GM19240 (cell line): ENCODE results near the gene PTGS2.

Source experiments
- DNase-seq: peaks from one replicate; pipeline ENCODE4 v3.0.0; 2011; ENCODE audit warnings: low spot score; ENCODE audit not compliant: insufficient read length

Gene PTGS2

DNA sequence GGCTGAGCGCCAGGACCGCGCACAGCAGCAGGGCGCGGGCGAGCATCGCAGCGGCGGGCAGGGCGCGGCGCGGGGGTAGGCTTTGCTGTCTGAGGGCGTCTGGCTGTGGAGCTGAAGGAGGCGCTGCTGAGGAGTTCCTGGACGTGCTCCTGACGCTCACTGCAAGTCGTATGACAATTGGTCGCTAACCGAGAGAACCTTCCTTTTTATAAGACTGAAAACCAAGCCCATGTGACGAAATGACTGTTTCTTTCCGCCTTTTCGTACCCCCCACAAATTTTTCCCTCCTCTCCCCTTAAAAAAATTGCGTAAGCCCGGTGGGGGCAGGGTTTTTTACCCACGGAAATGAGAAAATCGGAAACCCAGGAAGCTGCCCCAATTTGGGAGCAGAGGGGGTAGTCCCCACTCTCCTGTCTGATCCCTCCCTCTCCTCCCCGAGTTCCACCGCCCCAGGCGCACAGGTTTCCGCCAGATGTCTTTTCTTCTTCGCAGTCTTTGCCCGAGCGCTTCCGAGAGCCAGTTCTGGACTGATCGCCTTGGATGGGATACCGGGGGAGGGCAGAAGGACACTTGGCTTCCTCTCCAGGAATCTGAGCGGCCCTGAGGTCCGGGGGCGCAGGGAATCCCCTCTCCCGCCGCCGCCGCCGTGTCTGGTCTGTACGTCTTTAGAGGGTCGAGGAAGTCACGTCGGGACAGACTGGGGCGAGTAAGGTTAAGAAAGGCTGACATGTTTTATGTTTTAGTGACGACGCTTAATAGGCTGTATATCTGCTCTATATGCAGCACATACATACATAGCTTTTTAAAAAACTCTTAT, at the start of gene PTGS2:
PTGS2 (minus strand) TSS at position 179 of the 817 bp plus-strand sequence; CDS start at position 46, 133 bp downstream.
- peak; percentile 42 for DNase-seq

- peak; percentile 20 for DNase-seq
Measured at GRCh38 chr1:186722711-186723309, 42.6 kb upstream of the PTGS2 start.

- no peak for DNase-seq
Measured at GRCh38 chr1:186717286-186717685, 37.1 kb upstream of the PTGS2 start.

DNA sequence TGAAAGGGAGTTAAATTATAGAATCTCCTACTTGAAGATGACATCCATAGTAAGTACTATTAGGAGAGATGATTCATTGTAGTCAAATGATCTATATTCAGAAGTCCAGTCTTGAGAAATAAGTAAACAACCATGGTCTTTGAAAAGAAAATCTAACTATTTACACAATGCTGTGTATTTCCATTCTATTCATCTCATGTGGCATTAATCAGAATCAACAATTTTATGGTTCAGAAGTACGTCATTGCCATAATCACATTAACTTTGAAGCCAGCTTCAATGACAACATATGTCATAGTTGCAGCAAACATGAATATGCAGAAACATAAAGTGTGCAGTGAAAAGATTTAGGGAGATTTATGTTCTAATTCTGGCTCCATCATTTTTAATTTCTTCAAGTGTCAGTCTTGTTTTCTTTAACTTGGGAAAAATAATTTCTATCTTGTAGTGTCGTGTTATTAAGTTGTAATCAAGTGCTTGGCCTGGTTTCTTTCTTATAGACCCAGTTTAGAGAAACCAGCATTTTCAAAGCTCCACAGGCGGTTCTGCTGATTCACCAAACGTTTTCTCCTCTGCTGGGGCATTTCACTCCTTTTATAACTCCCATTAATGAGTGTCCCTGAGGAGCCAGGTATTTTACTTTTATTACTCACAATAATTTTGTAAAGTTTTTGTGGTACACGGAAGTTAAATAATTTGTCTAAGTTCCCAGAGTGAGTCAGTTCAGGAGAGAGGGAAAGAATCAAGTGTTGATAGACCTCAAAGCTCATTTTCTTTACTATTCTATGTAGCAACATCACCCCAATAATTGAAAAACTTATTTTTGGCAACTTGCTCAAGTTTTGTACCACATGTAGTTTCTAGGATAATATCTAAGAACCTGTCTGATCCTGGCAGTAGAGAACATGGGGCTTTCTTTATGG, 35.9 kb upstream of the PTGS2 start:
- DNase-seq = no peak

DNA sequence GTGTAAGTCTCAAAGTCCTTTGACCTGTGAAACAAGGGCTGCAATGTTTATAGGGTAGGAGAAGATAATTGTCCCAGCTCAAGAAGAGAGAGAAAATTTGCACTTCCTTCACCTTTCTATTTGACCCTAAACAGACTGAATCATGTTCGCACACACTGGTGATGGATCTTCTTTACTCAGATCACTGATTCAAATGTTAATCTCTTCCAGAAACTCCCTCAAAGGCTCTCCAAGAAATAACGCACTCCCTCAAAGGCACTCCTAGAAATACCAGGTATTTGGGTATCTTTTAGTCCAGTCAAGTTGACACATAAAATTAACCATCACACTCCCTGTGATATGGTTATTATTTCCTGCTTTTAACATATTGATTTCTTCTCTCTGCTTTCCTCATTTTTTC, 30.5 kb upstream of the PTGS2 start:
- no peak for DNase-seq

DNA sequence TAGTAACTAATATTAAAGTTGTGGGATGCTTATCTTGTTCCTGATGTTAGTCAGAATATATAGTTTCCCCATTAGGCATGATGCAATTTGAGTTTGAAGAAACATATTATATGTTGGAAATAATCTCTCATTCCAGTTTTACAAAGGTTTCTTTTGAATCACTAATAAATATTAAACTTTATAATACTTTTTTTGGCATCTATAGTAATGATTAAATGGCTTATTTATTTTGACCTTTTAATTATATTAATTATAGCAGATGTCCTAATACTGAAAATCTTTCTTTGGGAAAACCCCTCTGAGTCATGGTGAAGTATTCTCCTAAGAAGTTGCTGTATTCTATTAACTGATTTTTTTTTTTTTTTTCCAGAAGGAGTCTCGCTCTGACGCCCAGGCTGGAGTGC, 28.5 kb upstream of the PTGS2 start:
- DNase-seq = no peak

DNA sequence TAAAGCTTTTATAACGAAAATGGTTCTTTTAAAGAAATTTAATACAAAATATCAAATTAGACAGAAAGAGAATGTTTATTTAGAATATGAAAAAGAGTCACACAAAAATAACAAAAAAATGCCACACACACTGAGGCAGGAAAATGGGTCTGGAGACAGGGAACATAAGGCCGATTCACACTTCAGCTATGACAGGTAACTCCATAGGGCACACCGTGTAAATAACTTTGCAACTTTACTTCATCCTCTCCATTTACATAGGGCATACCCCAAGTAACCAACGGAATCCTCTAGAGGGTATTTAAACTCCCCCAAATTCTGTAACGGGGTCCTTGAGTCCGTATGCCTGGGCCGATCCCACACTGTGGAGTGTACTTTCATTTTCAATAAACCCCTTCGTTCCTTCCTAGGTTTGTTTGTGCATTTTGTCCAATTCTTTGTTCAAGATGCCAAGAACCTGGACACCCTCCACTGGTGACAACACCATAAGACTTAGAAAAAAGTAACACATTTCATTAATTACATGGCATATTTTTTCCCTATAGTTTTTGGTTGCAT, 23.1 kb upstream of the PTGS2 start:
- no peak for DNase-seq

DNA sequence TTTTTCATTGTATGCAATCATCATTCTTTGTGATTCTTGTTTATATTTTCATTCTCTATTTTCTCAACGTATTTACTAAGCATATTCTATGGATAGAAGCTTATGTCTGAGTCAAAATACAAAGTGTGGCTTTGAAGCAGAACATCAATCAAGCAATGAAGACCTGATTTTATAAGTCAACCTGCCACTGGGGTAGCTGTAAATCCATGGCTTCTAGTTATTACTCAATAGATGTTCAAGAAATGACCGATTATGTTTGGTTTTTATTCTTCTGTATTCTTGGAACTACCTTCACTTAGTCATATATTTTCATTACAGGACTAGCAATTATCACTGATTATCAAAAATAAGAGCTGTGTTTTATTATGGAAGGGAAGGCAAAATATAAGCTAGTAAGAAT, 20.5 kb upstream of the PTGS2 start:
- no peak for DNase-seq

- no peak for DNase-seq
Measured at GRCh38 chr1:186699519-186699918, 19.3 kb upstream of the PTGS2 start.

- DNase-seq = no peak
Measured at GRCh38 chr1:186689907-186690306, 9.7 kb upstream of the PTGS2 start.

- no peak for DNase-seq
Measured at GRCh38 chr1:186689376-186689775, 9.2 kb upstream of the PTGS2 start.

GRCh38 chr1:186683652-186684410, 3.6 kb upstream of the PTGS2 start:
- DNase-seq = no peak

GRCh38 chr1:186682736-186683135, 2.5 kb upstream of the PTGS2 start:
- DNase-seq = no peak

DNA sequence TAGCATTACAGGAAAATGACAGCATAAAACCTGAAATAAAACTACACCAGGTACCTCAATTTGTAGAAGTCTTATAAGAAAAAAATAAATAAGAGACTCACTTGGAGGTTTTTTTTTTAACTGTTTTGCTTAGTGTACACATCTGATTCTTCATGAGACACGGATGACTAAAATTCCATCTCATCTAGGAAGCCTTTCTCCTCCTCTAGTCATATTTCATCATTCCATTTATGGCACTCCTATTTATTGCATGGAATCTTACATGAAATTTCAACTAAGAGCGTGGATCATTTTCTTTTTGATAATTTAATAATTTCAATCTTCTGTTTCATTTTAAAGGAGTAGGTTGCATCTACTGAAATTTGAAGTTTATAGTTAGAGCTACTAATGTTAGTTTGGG, 1.6 kb upstream of the PTGS2 start:
- no peak for DNase-seq

DNA sequence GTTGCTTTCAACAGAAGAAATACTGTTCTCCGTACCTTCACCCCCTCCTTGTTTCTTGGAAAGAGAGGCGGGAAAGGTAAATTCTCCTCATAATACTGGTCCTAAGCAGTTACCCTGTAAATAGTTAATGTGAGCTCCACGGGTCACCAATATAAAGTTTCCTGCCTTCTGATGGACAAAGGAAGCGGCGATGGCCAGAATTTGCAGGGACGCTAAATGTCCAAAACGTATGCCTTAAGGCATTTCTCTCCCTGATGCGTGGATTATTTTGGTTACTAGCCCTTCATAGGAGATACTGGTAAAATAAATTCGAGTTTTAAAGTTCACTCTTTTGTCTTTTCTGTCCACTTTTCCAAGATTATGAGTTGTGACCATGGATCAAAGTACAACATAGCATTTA, 898 bp upstream of the PTGS2 start:
- DNase-seq = no peak

GRCh38 chr1:186679924-186680244, 339 bp downstream of the PTGS2 start:
- no peak for DNase-seq

DNA sequence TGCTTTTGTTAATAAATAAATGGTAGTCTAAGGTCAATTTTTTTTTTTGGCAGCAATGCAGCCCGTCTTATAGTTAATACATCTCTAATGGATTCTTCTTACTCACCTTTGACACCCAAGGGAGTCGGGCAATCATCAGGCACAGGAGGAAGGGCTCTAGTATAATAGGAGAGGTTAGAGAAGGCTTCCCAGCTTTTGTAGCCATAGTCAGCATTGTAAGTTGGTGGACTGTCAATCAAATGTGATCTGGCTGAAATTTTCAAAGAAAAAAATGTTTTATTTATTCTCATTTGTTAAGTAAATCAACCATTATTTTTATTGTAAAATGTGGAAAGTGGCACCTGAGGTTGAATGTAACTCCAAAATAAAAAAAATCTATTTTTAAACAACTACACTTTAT, 2.1 kb downstream of the PTGS2 start:
- DNase-seq = no peak

GRCh38 chr1:186672596-186672995, 7.6 kb downstream of the PTGS2 start:
- DNase-seq = no peak

- no peak for DNase-seq
Measured at GRCh38 chr1:186672131-186672530, 8.1 kb downstream of the PTGS2 start.

DNA sequence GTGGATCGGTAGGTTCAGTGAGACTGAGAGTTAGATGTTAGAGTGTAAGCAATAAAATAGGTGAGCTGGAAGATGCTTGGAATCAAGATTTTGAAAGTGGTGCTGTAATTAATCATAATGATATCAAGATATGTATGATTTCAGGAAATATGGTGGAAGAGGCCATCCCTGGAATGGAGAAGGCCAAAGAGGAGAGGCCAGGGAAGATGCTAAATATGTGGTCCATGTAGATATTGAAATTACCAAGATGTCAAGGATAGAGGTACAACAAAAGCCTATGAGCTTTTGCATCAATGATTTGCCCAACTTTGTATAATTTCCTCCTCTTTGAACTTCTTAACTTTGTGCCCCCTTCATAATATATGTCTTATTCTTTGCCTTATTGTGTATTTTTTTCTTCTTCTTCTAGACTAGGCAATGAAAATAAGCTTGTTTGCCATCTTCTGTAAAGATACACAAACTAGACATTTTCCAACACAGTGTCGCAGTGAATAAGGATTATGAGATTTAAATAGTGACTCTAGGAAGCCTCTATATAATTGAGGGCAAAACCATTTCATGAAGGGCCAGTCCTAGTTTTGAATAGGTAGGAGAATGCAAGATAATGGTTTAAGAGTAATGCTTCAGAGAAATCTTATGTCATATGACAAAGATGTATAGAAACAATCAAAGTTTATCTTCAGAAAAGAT, 8.9 kb downstream of the PTGS2 start:
- DNase-seq = no peak
